Activated CD4-positive, alpha-beta T cell treated with anti-CD3 and anti-CD28 coated beads, Interleukin-2, amount 50 U/mL, for 4 hours (primary cell): ENCODE measurements around the gene KDM4B.
"Not testable (repeated sequence)": the region's sequence is repeated elsewhere in the genome, so short reads cannot be mapped to it uniquely, and the experiment has no call there.

Experiments
- DNase-seq, 2 experiments: peaks; one replicate each; pipeline ENCODE4 v3.0.0-alpha.2; 2020

Gene KDM4B

GRCh38 chr19:5186293-5187050 is 217.6 kb downstream of the KDM4B start:
- DNase-seq = no peak

DNA sequence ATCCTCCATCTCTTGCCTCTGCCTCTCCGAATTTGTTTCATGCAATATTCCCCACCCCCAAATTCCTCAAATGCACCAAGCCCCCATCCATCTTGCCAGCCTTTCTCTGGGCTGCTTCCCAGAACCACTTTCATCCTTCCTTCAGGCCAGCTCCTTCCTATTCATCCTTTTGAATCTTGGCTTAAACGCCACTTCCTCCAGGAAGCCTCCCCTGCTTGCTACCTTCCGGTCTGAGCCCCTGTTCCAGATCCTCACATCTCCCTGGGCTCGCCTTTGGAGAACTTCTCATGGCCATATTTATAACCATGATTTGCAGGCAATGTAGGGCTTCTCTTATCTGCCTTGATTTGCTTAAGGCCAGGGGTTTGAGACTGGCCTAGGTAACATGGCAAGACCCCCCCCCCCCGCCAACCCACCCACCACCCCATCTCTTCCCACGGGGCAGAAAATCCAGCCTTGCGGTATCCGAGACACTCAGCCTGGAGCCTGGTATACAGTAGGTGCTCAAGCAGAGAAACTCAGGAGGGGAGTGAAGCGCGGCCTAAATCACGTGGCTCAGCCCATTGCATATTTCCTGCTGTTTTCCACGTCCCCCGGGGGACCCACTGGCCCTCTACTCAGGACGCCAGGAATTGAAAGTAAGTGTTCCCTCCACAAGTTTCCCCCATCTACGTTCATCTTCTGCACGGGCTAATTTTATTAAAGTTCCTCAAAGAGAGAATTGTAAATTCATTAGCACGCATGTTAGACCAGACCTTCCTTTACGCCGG is 219.8 kb downstream of the KDM4B start:
- DNase-seq = no peak

GRCh38 chr19:5189318-5189607 is 220.3 kb downstream of the KDM4B start:
- DNase-seq = no peak

GRCh38 chr19:5191091-5191490 is 222.2 kb downstream of the KDM4B start:
- DNase-seq = no peak

- no peak for DNase-seq
Measured at GRCh38 chr19:5192568-5192967, 223.7 kb downstream of the KDM4B start.

- no peak for DNase-seq
Measured at GRCh38 chr19:5193192-5193591, 224.3 kb downstream of the KDM4B start.

GRCh38 chr19:5194641-5195040 is 225.7 kb downstream of the KDM4B start:
- no peak for DNase-seq

- not testable (repeated sequence) for DNase-seq
Measured at GRCh38 chr19:5195587-5195986, 226.7 kb downstream of the KDM4B start.

DNA sequence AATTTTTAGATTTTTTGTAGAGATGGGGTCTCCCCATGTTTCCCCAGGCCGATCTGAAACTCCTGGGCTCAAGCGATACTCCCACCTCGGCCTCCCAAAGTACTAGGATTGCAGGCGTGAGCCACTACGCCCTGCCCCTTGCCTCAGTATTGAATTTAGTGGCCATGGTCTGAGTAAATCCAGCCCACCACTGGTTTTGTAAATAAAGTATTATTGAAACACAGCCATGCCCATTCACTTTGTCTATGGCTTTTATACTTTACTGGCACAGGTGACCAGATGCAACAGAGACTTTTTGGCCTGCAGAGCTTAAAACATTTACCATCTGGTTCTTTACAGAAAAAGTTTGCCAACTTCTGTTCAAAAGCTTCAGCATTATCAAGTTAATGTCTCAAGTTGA is 227.9 kb downstream of the KDM4B start:
- no peak for DNase-seq

GRCh38 chr19:5200844-5201243 is 231.9 kb downstream of the KDM4B start:
- DNase-seq = no peak

DNA sequence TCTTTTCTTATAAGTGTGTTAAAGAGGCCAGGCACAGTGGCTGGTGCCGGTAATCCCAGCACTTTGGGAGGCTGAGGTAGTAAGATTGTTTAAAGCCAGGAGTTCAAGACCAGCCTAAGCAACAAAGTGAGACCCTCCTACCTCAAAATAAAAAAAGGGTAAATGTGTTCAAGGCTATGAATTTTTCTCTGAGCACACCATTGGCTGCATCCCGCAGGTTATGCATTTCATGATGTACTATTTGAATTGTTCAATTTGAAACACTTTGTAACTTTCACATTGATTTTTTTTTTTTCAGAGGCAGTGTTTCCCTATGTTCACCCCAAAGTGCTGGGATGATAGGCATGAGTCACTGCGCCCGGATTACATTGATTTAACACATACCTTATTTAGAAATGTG is 233.6 kb downstream of the KDM4B start:
- no peak for DNase-seq
